Measurements from ENCODE around the gene THAP11. TPM values are rescaled to one million over a fixed set of nuclear protein-coding genes. Genes with fewer than 3 reads are reported as not detected.

THAP11 gene
- total and polyA plus RNA-seq, 2 experiments from 2014 or later = 37.3 to 115 TPM

DNA sequence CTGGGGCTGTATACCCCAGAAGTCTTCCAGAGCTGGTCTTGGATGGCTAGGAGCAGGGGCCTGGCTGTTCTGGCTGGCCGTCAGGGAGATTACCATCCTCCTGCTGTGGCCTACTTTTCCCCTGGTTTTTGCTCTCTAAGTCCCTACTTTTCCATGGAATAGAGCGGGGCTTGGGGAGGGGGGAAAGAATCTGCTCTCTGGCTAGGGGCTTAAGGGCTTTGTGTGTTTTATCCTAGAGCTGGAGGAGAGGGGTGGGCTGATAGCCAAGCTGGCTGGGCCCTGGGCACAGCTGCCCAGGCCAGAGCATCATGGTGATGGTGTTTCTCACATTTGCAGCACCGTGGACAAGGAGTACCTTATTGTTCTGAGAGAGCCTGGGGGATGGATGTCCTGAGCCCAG, 46.2 kb downstream of the THAP11 start:
- Histone ChIP-seq H3K4me1 (ENCODE audit: insufficient read depth) (peaks cover 33% of the 10 kb centered on the region), H3K4me2 (no peak overlapping the region), H3F3A (replicated peaks; ENCODE audit: low read depth) (peaks cover 23% of the 10 kb centered on the region; the same call in 1 of the 2 replicates), H3K4me3 (no peak overlapping the region), H3K9me2 (ENCODE audit: insufficient read depth) (no peaks in the 10 kb centered on the region), H3K79me2 (replicated peaks; ENCODE audit: insufficient read depth) (peaks cover under 1% of the 10 kb centered on the region; the same call in 1 of the 2 replicates), H3K27me3 (ENCODE audit: insufficient read depth) (no peaks in the 10 kb centered on the region), H2AFZ (no peak overlapping the region), H3K36me3 (ENCODE audit: insufficient read depth) (no peaks in the 10 kb centered on the region), H3K27ac (ENCODE audit: low read depth) (no peak overlapping the region), H4K20me1 (replicated peaks; ENCODE audit: insufficient read depth) (no peaks in the 10 kb centered on the region; the same call in 1 of the 2 replicates)
- Mint-ChIP-seq H3K4me3 (no peak overlapping the region), H3K27ac (no peak overlapping the region), H3K27me3 (ENCODE audit: insufficient read depth, low read depth, poor library complexity) (peaks cover 9% of the 10 kb centered on the region), H3K9me3 (no peaks in the 10 kb centered on the region), H3K4me1 (peaks cover 26% of the 10 kb centered on the region), H3K36me3 (ENCODE audit: low read depth) (peaks cover 8% of the 10 kb centered on the region)
- no peak for DNase-seq (ENCODE audit: low spot score)
- no peak for ATAC-seq
- TF ChIP-seq, protein P1, sequence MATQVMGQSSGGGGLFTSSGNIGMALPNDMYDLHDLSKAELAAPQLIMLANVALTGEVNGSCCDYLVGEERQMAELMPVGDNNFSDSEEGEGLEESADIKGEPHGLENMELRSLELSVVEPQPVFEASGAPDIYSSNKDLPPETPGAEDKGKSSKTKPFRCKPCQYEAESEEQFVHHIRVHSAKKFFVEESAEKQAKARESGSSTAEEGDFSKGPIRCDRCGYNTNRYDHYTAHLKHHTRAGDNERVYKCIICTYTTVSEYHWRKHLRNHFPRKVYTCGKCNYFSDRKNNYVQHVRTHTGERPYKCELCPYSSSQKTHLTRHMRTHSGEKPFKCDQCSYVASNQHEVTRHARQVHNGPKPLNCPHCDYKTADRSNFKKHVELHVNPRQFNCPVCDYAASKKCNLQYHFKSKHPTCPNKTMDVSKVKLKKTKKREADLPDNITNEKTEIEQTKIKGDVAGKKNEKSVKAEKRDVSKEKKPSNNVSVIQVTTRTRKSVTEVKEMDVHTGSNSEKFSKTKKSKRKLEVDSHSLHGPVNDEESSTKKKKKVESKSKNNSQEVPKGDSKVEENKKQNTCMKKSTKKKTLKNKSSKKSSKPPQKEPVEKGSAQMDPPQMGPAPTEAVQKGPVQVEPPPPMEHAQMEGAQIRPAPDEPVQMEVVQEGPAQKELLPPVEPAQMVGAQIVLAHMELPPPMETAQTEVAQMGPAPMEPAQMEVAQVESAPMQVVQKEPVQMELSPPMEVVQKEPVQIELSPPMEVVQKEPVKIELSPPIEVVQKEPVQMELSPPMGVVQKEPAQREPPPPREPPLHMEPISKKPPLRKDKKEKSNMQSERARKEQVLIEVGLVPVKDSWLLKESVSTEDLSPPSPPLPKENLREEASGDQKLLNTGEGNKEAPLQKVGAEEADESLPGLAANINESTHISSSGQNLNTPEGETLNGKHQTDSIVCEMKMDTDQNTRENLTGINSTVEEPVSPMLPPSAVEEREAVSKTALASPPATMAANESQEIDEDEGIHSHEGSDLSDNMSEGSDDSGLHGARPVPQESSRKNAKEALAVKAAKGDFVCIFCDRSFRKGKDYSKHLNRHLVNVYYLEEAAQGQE (IDR thresholded peaks at IDR 0.05; ENCODE audit: unreplicated experiment) = no peak
- no peak for TF ChIP-seq EZH2phosphoT487 (IDR thresholded peaks at IDR 0.05; ENCODE audit: unreplicated experiment)
- TF ChIP-seq EZH2 (IDR thresholded peaks at IDR 0.05; ENCODE audit: low read depth, unreplicated experiment) = no peak
- TF ChIP-seq STAT1 (IDR thresholded peaks at IDR 0.05; ENCODE audit: unreplicated experiment) = no peak
- no peak for TF ChIP-seq POLR2AphosphoS5 (IDR thresholded peaks at IDR 0.05; ENCODE audit: low read depth)
- TF ChIP-seq ZNF331 (CRISPR knock-in tag; IDR thresholded peaks at IDR 0.05; ENCODE audit: low read depth) = no peak
- TF ChIP-seq, protein P2, sequence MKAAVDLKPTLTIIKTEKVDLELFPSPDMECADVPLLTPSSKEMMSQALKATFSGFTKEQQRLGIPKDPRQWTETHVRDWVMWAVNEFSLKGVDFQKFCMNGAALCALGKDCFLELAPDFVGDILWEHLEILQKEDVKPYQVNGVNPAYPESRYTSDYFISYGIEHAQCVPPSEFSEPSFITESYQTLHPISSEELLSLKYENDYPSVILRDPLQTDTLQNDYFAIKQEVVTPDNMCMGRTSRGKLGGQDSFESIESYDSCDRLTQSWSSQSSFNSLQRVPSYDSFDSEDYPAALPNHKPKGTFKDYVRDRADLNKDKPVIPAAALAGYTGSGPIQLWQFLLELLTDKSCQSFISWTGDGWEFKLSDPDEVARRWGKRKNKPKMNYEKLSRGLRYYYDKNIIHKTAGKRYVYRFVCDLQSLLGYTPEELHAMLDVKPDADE (IDR thresholded peaks at IDR 0.05) = no peak
- TF ChIP-seq, protein P3, sequence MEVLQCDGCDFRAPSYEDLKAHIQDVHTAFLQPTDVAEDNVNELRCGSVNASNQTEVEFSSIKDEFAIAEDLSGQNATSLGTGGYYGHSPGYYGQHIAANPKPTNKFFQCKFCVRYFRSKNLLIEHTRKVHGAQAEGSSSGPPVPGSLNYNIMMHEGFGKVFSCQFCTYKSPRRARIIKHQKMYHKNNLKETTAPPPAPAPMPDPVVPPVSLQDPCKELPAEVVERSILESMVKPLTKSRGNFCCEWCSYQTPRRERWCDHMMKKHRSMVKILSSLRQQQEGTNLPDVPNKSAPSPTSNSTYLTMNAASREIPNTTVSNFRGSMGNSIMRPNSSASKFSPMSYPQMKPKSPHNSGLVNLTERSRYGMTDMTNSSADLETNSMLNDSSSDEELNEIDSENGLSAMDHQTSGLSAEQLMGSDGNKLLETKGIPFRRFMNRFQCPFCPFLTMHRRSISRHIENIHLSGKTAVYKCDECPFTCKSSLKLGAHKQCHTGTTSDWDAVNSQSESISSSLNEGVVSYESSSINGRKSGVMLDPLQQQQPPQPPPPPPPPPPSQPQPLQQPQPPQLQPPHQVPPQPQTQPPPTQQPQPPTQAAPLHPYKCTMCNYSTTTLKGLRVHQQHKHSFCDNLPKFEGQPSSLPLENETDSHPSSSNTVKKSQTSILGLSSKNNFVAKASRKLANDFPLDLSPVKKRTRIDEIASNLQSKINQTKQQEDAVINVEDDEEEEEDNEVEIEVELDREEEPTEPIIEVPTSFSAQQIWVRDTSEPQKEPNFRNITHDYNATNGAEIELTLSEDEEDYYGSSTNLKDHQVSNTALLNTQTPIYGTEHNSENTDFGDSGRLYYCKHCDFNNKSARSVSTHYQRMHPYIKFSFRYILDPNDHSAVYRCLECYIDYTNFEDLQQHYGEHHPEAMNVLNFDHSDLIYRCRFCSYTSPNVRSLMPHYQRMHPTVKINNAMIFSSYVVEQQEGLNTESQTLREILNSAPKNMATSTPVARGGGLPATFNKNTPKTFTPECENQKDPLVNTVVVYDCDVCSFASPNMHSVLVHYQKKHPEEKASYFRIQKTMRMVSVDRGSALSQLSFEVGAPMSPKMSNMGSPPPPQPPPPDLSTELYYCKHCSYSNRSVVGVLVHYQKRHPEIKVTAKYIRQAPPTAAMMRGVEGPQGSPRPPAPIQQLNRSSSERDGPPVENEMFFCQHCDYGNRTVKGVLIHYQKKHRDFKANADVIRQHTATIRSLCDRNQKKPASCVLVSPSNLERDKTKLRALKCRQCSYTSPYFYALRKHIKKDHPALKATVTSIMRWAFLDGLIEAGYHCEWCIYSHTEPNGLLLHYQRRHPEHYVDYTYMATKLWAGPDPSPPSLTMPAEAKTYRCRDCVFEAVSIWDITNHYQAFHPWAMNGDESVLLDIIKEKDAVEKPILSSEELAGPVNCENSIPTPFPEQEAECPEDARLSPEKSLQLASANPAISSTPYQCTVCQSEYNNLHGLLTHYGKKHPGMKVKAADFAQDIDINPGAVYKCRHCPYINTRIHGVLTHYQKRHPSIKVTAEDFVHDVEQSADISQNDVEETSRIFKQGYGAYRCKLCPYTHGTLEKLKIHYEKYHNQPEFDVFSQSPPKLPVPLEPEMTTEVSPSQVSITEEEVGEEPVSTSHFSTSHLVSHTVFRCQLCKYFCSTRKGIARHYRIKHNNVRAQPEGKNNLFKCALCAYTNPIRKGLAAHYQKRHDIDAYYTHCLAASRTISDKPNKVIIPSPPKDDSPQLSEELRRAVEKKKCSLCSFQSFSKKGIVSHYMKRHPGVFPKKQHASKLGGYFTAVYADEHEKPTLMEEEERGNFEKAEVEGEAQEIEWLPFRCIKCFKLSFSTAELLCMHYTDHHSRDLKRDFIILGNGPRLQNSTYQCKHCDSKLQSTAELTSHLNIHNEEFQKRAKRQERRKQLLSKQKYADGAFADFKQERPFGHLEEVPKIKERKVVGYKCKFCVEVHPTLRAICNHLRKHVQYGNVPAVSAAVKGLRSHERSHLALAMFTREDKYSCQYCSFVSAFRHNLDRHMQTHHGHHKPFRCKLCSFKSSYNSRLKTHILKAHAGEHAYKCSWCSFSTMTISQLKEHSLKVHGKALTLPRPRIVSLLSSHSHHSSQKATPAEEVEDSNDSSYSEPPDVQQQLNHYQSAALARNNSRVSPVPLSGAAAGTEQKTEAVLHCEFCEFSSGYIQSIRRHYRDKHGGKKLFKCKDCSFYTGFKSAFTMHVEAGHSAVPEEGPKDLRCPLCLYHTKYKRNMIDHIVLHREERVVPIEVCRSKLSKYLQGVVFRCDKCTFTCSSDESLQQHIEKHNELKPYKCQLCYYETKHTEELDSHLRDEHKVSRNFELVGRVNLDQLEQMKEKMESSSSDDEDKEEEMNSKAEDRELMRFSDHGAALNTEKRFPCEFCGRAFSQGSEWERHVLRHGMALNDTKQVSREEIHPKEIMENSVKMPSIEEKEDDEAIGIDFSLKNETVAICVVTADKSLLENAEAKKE (CRISPR knock-in tag; IDR thresholded peaks at IDR 0.05) = no peak
- TF ChIP-seq NANOG (IDR thresholded peaks at IDR 0.05; ENCODE audit: borderline replicate concordance) = no peak
- no peak for TF ChIP-seq ZNF114 (CRISPR knock-in tag; IDR thresholded peaks at IDR 0.05)
- TF ChIP-seq, protein P4, sequence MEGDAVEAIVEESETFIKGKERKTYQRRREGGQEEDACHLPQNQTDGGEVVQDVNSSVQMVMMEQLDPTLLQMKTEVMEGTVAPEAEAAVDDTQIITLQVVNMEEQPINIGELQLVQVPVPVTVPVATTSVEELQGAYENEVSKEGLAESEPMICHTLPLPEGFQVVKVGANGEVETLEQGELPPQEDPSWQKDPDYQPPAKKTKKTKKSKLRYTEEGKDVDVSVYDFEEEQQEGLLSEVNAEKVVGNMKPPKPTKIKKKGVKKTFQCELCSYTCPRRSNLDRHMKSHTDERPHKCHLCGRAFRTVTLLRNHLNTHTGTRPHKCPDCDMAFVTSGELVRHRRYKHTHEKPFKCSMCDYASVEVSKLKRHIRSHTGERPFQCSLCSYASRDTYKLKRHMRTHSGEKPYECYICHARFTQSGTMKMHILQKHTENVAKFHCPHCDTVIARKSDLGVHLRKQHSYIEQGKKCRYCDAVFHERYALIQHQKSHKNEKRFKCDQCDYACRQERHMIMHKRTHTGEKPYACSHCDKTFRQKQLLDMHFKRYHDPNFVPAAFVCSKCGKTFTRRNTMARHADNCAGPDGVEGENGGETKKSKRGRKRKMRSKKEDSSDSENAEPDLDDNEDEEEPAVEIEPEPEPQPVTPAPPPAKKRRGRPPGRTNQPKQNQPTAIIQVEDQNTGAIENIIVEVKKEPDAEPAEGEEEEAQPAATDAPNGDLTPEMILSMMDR (conservative IDR thresholded peaks at IDR 0.05; ENCODE audit: low read depth in 2 of 2) = no peak
- no peak for TF ChIP-seq CREB1 (CRISPR knock-in tag; IDR thresholded peaks at IDR 0.05; ENCODE audit: low read depth)
- TF ChIP-seq JUNB (IDR thresholded peaks at IDR 0.05; ENCODE audit: unreplicated experiment) = no peak
